T-helper 17 cell (primary cell): ENCODE measurements around the gene DES. TPM values are rescaled to one million over a fixed set of nuclear protein-coding genes. Genes with fewer than 3 reads are reported as not detected.

Experiments
- ATAC-seq: fragments of 150-1000 bp; cut with Tn5 transposase; 2 replicates; pipeline ENCODE4 v1.10.0; 2021; ENCODE audit warnings: mild to moderate bottlenecking, moderate library complexity
- DNase-seq, 3 donors: peaks; one replicate each; pipeline versions ENCODE4 v3.0.0 to v3.0.0-alpha.2; 2020 to 2021
- H3K9me3 ChIP-seq: one replicate; pipeline ENCODE4 v1.7.0; 2013; ENCODE audit warnings: low read length, mild to moderate bottlenecking; ENCODE audit not compliant: control insufficient read depth, poor library complexity, severe bottlenecking
- H3K27ac Mint-ChIP-seq: one replicate; pipeline ENCODE4 v1.8.0; 2022; ENCODE audit warnings: mild to moderate bottlenecking, moderate library complexity, mixed read lengths
- H3K27me3 Mint-ChIP-seq: one replicate; pipeline ENCODE4 v1.8.0; 2022; ENCODE audit warnings: mixed read lengths
- H3K36me3 Mint-ChIP-seq: one replicate; pipeline ENCODE4 v1.8.0; 2022; ENCODE audit warnings: low read depth, mixed read lengths
- H3K4me1 Mint-ChIP-seq: one replicate; pipeline ENCODE4 v1.8.0; 2022; ENCODE audit warnings: mild to moderate bottlenecking, mixed read lengths
- H3K4me3 Mint-ChIP-seq: one replicate; pipeline ENCODE4 v1.8.0; 2022; ENCODE audit warnings: mild to moderate bottlenecking, moderate library complexity, mixed read lengths
- total RNA-seq, 4 donors: library from RNA in 2 of 4; stranded (reverse) in 2 of 4; gene quantifications; one replicate each; pipeline ENCODE4 v1.2.3 and lab custom pipeline; 2022 to 2026

Gene DES
- total RNA-seq, 2 donors from 2014 or later: not detected

DNA sequence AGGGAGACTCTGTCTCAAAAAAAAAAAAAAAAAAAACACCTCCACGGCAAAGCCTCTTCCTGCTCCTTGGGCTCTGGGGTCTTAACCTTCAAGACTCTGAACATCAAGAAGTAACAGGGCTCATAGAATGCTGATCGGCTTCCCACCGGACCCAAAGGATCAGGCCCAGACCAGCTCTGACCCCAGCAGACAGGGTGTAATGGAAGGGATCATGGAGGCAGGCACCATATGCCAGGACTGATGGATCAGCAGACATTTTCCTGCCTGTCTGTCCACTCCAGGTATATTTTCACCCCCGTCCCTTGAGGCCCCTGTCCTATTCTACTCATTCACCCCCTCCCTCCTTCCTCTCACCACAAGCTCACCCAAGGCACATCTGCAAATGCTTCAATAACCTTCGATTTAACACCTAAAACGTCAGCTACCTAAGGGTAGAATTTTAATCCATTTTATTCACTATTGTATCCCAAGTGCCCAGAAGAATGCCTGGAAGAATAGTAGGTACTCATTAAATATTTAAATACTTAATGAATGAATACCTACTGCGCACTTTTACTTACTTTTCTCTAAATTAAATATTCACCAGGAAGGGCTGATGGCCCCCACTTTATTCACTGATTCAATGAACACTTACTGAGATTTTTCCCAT lies 11.9 kb downstream of the DES start:
- H3K4me3 Mint-ChIP-seq: no peak overlapping the region
- ATAC-seq (no peak), DNase-seq (no peak)
- H3K4me1 Mint-ChIP-seq: peaks cover 4% of the 10 kb centered on the region
- H3K27me3 Mint-ChIP-seq: peaks cover 39% of the 10 kb centered on the region
- no peak overlapping the region for H3K27ac Mint-ChIP-seq
- H3K36me3 Mint-ChIP-seq: peaks cover 4% of the 10 kb centered on the region
- H3K9me3 ChIP-seq: no peaks in the 10 kb centered on the region

DNA sequence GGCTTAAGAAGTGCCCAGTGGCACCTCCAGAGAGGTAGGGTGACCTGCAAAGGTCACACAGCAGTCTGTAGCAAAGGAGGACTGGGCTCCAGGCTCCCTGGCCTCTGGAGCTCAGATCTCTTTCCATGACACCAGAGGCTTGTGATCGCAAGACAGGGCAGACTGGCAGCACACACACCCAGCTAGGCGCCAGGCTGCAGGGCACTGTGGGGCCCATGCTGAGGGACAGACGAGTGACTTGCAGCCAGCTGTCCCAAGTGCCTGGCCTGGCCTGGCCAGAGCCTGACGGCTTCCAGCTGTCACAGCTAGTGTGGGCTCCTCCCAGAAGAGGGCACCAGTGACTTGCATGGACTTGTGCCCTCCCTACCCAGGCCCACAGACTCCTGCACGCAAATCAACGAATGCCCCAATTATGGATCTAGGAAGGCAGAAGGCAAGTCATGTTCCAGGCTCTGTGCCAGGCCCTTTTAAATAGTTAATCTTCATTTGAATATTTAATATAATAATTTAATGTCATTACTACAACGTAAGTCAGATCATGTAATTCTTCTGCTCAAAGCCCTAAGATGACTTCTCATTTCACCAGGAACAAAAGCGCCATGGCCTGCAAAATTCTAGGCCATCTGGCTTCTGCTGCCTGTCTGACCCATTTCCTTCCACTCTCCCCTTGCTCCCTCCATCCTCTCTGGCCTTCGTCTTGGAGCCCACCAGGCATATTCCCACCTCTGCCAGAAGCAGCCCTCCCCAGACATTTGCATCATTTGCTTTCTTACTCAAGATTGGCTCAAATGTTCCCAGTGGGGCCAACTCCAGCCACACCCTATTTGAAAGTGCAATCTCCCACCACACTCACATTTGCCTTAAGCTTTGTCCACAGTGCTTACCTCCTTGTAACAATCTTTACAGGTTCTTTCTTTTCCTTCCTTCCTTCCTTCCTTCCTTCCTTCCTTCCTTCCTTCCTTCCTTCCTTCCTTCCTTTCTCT lies 12.7 kb downstream of the DES start:
- ATAC-seq (no peak), DNase-seq (no peak)
- H3K27ac Mint-ChIP-seq: no peak overlapping the region
- H3K36me3 Mint-ChIP-seq: peaks cover 4% of the 10 kb centered on the region
- no peaks in the 10 kb centered on the region for H3K9me3 ChIP-seq
- no peak overlapping the region for H3K4me3 Mint-ChIP-seq
- H3K27me3 Mint-ChIP-seq: peaks cover 32% of the 10 kb centered on the region
- peaks cover 4% of the 10 kb centered on the region for H3K4me1 Mint-ChIP-seq

DNA sequence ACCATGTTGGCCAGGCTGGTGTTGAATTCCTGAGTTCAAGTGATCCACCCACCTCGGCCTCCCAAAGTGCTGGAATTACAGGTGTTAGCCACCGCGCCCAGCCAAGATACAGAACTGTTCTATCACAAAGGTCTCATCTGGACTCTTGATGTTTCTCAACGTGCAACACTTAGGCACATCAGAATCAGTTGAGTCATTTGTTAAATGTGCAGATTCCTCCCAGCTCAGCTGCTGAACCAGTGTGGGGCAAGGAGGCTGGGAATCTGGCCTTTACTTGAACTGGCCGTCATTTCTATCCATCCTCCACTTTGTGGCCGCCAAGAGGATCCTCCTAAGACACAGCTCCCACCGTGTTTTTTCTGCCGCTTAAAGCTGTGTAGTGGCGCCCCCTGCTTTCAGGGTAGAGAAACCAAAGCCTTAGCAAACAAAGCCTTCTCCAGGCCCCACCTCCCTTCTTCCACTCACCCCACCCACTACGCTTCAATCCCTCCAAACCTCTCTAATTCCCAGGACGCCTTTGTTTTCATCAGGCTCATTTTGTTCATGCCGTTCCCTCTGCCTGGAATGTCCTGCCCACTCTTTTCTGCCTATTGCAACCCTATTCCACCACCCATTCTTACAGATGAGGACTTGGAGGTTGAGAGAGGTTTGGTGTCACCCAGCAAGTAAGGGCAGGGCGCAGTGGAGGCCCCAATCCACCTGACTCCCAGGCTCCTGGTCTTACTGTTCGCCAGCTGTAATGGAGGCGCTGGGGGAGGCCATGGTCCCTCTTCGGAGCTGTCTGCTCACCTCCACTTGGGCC lies 15.7 kb downstream of the DES start:
- DNase-seq (no peak), ATAC-seq (peak; percentile 40)
- no peak overlapping the region for H3K4me3 Mint-ChIP-seq
- H3K36me3 Mint-ChIP-seq: peaks cover 4% of the 10 kb centered on the region
- no peaks in the 10 kb centered on the region for H3K9me3 ChIP-seq
- H3K27me3 Mint-ChIP-seq: peaks cover 15% of the 10 kb centered on the region
- no peak overlapping the region for H3K27ac Mint-ChIP-seq
- peaks cover 4% of the 10 kb centered on the region for H3K4me1 Mint-ChIP-seq

DNA sequence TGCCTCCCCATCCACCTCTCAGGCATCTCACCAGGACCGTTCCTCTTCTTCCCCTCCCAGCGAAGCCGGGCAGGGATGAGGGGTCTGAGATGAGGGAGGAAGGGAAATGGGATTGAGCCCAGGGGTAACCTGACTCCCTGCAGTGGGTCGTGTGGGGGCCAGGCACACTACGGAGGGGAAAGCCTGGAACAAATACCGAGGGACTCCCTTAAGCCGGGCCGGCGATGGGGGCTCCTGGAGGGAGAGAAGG lies 16.2 kb downstream of the DES start:
- no peak overlapping the region for H3K4me3 Mint-ChIP-seq
- peaks cover 4% of the 10 kb centered on the region for H3K4me1 Mint-ChIP-seq
- no peak for DNase-seq
- no peak for ATAC-seq
- H3K27ac Mint-ChIP-seq: no peak overlapping the region
- H3K27me3 Mint-ChIP-seq: peaks cover 15% of the 10 kb centered on the region
- peaks cover 4% of the 10 kb centered on the region for H3K36me3 Mint-ChIP-seq
- H3K9me3 ChIP-seq: no peaks in the 10 kb centered on the region

DNA sequence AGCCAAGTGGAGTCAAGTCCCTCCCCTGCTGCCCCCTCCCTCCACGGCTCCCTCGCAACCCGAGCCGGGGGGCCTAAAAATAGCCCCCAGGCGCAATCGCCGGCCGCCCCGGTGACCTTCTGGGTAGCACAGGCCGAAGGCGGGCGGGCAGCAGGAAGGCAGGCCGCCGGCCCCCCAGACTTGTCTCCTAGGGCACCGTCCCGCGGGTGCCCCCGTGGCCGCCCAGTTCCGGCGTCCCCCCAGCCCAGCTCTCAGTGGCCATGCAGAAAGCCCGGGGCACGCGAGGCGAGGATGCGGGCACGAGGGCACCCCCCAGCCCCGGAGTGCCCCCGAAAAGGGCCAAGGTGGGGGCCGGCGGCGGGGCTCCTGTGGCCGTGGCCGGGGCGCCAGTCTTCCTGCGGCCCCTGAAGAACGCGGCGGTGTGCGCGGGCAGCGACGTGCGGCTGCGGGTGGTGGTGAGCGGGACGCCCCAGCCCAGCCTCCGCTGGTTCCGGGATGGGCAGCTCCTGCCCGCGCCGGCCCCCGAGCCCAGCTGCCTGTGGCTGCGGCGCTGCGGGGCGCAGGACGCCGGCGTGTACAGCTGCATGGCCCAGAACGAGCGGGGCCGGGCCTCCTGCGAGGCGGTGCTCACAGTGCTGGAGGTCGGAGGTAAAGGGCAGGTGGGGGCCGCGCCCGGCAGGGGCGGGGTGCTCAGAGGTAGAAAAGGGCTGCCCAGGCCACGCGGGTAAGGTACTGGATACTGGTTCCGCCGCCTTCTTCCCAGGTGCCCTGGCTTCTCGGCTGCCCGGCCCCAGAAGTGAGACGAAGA lies 16.7 kb downstream of the DES start, which contains the start of gene SPEG:
SPEG (plus strand) TSS at position 126 of the 808 bp plus-strand sequence; CDS start at position 261, 135 bp downstream.
- peaks cover 4% of the 10 kb centered on the region for H3K36me3 Mint-ChIP-seq
- ATAC-seq: peak; percentile 32
- H3K27ac Mint-ChIP-seq: no peak within 1 kb of the TSS

DNA sequence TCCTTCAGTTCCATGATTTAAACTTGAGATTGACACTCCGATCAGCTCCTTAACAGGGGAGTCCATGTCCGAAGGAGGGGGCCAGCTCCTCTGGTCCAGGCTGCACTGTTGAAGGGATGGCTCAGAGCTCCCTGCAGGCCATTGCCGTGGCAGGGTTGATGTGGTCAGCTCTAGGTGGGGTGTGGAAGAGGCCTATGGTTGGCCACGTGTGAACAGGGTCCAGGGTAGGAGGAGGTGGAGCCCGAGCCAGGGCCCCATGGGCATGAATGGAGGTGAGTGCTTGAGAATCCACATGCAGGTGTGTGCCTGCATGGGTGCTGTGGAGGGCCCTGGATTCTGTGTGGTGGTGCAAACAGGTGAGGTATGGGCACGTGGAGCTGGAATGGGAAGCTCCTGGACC lies 17.5 kb downstream of the DES start:
- Mint-ChIP-seq H3K4me1 (peaks cover 4% of the 10 kb centered on the region), H3K4me3 (no peak overlapping the region), H3K36me3 (peaks cover 4% of the 10 kb centered on the region), H3K27me3 (peaks cover 16% of the 10 kb centered on the region), H3K27ac (no peak overlapping the region)
- DNase-seq (no peak), ATAC-seq (no peak)
- no peaks in the 10 kb centered on the region for H3K9me3 ChIP-seq

More for the DNA sequence above, 16.7 kb downstream of the DES start, which contains the start of gene SPEG:
- no peak for DNase-seq
- Mint-ChIP-seq H3K4me3 (no peak within 1 kb of the TSS), H3K4me1 (peaks cover 4% of the 10 kb centered on the region), H3K27me3 (peaks cover 15% of the 10 kb centered on the region)
- no peaks in the 10 kb centered on the region for H3K9me3 ChIP-seq

DNA sequence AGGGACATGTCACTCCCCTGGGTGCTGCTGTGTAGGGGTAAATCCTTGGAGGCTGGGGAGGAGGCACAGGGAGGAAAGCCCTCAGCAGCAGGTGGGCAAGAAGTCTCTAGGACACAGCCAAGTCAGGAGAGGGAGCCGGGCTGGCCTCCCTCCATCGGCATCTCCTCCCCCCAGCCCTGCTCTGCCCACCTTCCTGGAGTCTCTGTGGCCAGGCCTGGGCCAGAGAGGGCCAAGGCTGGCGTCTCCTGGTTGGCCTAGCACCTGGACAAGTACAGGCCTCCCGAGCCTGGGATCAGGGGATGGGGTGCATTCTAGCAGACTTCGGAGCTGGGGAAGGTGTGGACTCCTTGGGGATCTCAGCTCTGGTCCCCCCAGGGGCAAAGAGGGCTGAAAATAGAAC lies 18.3 kb downstream of the DES start:
- no peaks in the 10 kb centered on the region for H3K9me3 ChIP-seq
- Mint-ChIP-seq H3K27ac (no peak overlapping the region), H3K36me3 (peaks cover 4% of the 10 kb centered on the region), H3K4me3 (no peak overlapping the region), H3K4me1 (peaks cover 12% of the 10 kb centered on the region), H3K27me3 (peaks cover 15% of the 10 kb centered on the region)
- DNase-seq (no peak), ATAC-seq (no peak)

DNA sequence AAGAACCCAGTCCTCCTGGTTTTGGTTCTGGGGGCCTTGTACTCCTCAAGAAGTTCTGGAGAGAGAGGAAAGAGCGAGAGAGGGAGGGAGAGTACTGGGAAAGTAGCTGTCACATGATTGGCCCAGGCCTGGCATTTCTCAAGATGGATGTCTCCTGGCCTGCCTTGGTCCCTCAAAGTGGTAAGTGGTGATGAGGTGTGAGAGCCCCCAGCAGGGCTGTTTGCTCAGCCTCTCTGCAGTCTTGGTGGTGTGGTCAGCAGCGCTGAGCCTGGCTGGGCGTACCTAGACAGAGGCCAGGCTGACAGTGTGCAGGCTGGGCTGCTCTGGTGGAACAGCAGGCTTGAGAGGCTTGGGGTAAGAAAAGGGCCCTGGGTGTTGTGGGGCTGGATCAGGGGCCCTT lies 19.0 kb downstream of the DES start:
- no peak overlapping the region for H3K4me3 Mint-ChIP-seq
- H3K36me3 Mint-ChIP-seq: peaks cover 4% of the 10 kb centered on the region
- DNase-seq (no peak), ATAC-seq (no peak)
- peaks cover 13% of the 10 kb centered on the region for H3K27me3 Mint-ChIP-seq
- H3K9me3 ChIP-seq: no peaks in the 10 kb centered on the region
- H3K4me1 Mint-ChIP-seq: peaks cover 13% of the 10 kb centered on the region
- H3K27ac Mint-ChIP-seq: no peak overlapping the region

DNA sequence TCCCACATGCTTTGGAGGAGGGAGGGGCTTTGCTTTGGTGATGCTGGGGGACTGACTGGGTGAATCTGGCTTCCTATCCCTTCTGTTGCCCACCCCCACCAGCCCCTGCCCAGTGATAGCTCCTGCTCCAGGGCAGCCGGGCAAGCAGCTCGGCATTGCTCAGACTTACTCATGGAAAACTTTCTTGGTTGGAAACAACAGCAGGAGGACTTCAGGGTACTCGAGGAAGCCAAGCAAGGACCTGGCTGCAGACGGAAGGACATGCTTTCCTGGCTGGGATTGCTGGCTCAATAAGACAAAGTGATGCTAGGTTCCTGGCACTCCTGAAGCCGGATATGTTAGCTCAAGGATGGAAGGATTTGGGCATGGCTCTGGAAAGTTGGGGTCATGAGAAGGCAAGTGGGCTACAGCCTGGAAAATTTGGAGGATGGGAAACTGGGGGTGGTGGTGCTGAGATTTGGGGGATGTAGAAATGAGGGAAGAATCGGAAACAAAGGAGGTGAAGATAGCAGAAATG lies 19.6 kb downstream of the DES start:
- no peak overlapping the region for H3K27ac Mint-ChIP-seq
- peaks cover 15% of the 10 kb centered on the region for H3K4me1 Mint-ChIP-seq
- H3K27me3 Mint-ChIP-seq: peaks cover 13% of the 10 kb centered on the region

DNA sequence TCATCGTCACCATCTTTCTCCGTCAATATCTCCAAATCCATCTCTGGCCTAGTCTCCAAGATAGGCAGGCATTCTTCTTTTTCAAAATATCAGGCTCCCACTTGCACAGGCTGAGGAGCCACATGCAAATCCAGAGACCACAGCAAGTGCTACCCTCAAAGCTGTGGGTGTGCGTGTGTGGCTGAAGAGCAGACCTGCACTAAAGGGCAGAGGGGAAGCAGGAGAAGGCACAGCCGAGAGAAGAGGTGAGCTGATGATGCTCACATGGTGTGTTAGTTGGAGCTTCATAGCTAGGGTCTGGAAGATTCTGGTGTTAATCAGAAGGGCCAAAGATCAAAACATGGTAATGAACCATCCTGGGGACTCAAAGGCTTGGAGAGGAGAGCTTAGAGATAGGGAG lies 20.3 kb downstream of the DES start:
- no peak for DNase-seq
- no peak overlapping the region for H3K27ac Mint-ChIP-seq
- ATAC-seq: no peak

More for the DNA sequence above, 19.6 kb downstream of the DES start:
- H3K9me3 ChIP-seq: no peaks in the 10 kb centered on the region
- Mint-ChIP-seq H3K4me3 (no peak overlapping the region), H3K36me3 (peaks cover 4% of the 10 kb centered on the region)
- DNase-seq (no peak), ATAC-seq (no peak)

DNA sequence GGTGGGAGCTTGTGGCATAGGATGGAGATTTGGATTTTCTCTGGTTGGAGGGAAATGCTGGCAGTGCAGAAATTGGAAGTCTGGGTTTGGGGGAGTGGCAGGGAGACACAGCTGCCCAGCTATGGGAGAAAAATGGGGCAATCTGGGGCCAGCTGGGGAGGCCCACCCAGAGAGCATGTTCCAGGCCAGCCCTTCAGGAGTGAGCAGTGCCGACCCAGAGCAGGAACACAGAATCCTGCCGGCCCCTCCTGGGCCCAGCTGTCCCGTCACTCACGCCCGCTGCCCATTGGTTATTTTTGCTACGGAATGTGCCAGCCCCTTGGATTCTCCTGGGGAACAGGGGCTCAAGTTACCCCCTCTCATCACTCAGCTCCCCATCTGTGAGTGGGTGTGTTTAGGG lies 21.3 kb downstream of the DES start:
- no peak overlapping the region for H3K27ac Mint-ChIP-seq
- H3K9me3 ChIP-seq: no peaks in the 10 kb centered on the region
- no peak overlapping the region for H3K4me3 Mint-ChIP-seq
- H3K27me3 Mint-ChIP-seq: peaks cover 5% of the 10 kb centered on the region
- peaks cover 13% of the 10 kb centered on the region for H3K4me1 Mint-ChIP-seq
- DNase-seq (no peak), ATAC-seq (no peak)
- no peaks in the 10 kb centered on the region for H3K36me3 Mint-ChIP-seq

More for the DNA sequence above, 20.3 kb downstream of the DES start:
- Mint-ChIP-seq H3K36me3 (peaks cover 4% of the 10 kb centered on the region), H3K27me3 (peaks cover 13% of the 10 kb centered on the region), H3K4me1 (peaks cover 18% of the 10 kb centered on the region), H3K4me3 (no peak overlapping the region)
- no peaks in the 10 kb centered on the region for H3K9me3 ChIP-seq
